GM18505 (cell line): Measurements from ENCODE around the gene LCN9.
"Not testable (repeated sequence)": the region's sequence is repeated elsewhere in the genome, so short reads cannot be mapped to it uniquely, and the experiment has no call there.

ENCODE experiments used
- ATAC-seq: cut with Tn5 transposase; IDR thresholded peaks from one replicate; pipeline ENCODE4 v1.9.1; 2021; ENCODE audit not compliant: unreplicated experiment
- POLR2A ChIP-seq: IDR thresholded peaks from 4 replicates; pipeline ENCODE4 v1.6.1; 2011; ENCODE audit warnings: borderline replicate concordance; ENCODE audit not compliant: insufficient read depth, insufficient read length; ENCODE audit errors: extremely low read depth

LCN9 gene

DNA sequence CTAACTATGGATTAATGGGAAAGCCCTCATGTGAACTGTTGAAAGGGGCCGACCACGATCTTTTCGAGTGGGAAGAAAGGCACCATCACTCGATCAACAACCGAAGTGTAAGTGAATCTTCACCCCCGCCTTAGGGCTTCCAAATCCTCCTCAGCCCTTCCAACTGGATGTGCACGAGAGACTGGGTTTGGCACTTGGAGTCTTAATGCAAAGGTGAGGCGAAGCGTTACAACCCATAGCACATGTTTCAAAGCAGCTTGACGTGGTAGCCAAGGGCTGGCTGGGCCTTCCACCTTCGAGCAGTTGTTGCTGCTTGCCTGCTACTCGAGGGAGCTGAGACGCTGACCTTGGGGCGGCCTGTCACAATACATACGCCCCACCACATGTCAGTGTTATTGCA lies 5.7 kb upstream of the LCN9 start:
- ATAC-seq = no peak
- no peak for TF ChIP-seq POLR2A

DNA sequence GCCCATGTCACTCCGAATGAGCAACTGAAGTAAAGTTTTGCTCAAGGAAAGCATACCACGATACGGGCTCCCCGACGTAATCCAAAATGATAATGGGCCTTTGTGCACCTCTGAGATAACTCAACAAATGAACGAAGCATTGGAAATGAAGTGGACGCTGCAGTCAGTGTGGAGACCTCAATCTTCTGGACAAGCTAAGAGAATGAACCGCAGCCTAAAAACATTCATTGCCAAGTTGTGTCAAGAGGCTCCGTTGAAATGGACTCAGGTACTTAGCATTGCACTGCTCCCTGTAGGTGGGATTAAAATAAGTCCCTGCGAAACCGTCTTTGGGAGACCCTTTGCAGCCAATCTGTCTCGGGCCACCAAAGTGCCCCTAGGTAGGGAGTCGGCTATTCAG lies 3.9 kb upstream of the LCN9 start:
- ATAC-seq = no peak
- no peak for TF ChIP-seq POLR2A

DNA sequence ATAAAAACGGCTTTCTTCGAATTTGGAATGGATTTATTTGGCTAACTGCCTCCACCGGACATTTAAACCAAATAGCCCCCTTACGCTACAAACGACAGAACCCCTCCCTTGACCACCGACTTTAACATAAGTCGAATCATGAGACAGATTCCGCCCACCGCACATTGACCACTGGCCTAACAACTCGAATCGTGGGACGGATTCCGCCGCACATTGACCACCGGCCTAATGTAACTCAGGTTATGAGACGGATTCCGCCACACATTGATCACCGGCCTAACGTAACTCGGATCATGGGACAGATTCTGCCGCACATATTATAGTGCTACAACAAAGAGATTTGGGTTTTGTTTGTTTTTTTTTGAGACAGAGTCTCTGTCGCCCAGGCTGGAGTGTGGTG lies 2.7 kb upstream of the LCN9 start:
- no peak for ATAC-seq
- TF ChIP-seq POLR2A = no peak

DNA sequence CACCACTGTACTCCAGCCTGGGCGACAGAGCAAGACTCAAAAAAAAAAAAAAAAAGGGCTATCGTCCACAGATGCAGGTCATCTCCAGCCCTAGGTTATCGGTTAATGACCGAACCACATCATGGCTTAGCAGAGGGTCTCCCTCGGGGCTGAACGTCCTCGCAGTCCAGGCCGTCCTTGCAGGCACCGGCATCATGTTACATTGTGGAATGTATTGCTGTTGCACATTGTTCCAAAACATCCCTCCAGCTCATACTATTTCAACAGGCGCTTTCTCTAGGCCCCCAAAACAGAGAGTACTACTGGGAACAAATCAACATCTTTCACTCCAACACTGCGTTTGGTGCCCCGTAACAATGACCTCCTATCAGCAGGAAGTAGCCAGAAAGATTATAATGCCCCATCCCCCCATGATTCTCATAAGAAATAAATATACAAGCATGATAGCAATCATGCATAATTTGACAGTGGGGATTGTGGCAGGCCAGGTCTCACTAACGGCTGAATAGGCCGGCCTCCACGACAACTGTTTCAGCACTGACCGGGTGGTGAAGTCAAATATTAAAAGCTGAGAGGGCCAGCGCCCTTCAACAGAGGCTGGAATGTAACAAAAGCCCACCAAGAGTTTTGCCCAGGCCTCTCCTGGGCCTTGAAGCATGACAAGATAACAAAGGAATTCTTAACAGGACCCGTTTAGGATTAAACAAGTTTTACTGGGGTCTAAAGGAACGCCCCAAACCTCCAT lies 1.1 kb upstream of the LCN9 start:
- ATAC-seq = no peak
- no peak for TF ChIP-seq POLR2A

DNA sequence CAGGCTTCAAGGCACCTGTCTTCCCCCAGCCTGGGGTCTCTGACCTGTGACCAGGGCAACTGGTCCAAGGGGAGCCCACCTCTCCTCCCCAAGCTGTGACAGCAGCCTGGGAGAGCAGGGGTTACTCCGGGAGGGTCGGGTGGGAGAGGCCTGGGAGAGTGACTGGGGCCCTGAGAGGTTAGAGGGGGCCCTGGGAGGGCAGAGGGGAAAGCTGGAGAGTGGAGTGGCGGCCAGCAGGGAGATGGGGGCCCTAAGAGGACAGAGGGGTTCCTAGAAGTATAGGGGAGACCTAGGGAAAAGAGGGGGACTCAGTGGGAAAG lies 302 bp downstream of the LCN9 start:
- no peak for ATAC-seq

DNA sequence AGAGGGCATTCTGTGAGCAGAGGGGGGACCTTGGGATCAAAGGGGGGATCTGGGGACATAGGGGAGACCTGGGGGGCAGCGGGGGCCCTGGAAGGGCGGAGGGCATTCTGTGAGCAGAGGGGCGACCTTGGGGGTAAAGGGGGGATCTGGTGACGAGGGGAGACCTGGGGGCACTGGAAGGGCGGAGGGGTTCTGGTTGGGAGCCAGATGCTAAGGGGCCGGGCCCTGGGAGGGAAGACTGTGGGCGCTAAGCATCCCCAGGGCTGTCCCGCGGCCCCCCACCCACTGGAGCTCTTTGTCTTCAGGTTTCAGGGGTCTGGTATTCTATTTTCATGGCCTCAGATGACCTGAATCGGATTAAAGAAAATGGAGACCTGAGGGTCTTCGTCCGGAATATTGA lies 748 bp downstream of the LCN9 start:
- ATAC-seq = no peak
- TF ChIP-seq POLR2A = no peak

More for the DNA sequence above, 302 bp downstream of the LCN9 start:
- TF ChIP-seq POLR2A = no peak

DNA sequence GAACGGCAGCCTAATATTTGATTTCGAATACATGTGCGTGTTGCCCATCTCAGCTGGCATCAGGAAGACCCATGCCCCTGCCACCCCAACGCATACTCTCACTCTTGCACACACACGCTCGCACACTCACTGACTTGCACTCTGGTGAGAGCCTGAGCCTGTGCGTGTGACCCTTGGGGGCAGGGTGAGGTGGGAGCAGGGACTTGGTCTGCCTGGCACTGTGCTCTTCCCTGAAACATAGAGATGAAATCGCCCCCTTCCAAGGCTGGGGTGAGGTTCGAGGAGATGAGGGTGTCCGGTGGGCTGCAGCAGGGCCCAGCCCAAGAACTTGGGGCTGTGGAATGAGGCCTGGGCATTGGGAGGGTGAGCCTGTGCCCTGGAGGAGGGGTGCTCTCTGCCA lies 1.2 kb downstream of the LCN9 start:
- ATAC-seq = no peak
- no peak for TF ChIP-seq POLR2A

DNA sequence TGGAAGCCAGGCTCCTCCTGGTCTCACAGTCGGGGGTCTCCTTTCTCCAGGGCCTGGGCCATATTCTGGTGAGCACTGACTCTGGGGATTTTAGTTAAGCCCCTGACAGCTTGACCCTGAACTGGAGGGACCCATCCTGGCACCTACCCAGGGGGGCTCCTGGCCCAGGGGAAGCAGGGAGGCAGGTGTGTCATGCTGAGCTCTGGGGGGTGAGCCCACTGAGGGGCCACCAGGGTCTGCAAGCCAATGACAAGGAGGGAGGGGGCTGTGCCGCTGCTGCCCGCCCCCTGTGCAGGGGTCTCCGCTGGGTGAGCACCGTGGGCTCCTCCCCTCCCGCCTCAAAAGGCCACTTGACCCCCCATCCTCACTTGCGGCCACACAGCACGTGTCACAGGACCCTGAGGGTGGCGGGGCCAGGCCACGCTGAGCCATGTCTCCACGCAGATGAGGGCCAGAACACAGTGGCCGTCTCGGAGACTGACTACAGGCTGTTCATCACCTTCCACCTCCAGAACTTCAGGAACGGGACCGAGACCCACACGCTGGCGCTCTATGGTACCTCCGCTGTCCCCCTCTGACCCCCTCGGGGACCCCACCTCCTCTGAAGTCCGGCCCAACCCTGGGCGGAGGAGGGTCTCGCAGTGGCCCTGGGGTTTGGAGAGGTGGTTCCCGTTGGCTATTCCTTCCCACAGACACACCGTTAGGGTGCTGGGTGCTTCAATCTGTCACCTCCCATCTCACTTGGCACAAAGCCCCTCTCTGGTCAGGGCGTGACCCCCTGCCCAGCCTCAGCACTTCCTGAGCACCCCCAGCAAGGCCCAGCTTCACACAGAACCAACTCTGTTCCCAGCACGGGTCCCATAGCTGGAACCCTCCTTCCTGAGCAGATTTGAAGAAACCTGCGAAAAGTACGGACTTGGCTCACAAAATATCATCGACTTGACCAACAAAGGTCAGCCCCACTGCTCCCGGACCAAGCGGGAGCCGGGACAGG lies 2.0 kb downstream of the LCN9 start:
- no peak for ATAC-seq
- no peak for TF ChIP-seq POLR2A

DNA sequence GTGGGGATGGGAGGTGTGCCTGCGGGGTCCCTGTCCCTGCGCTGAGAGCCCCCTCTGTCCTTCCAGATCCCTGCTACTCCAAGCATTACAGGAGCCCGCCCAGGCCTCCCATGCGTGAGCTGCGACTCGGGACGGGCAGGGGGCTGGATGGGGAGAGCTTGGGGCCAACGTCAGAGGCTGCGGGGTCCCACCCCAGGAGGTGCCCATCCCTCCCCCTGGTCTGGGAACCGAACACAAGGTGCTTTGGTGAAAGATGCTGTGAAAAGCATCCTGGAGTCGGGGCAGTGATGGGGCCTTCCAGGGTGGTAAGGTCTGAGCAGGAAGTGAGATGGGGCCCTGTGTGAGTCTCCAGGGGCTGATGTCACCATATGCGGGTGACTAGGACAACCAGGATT lies 2.7 kb downstream of the LCN9 start:
- no peak for TF ChIP-seq POLR2A
- ATAC-seq = no peak

DNA sequence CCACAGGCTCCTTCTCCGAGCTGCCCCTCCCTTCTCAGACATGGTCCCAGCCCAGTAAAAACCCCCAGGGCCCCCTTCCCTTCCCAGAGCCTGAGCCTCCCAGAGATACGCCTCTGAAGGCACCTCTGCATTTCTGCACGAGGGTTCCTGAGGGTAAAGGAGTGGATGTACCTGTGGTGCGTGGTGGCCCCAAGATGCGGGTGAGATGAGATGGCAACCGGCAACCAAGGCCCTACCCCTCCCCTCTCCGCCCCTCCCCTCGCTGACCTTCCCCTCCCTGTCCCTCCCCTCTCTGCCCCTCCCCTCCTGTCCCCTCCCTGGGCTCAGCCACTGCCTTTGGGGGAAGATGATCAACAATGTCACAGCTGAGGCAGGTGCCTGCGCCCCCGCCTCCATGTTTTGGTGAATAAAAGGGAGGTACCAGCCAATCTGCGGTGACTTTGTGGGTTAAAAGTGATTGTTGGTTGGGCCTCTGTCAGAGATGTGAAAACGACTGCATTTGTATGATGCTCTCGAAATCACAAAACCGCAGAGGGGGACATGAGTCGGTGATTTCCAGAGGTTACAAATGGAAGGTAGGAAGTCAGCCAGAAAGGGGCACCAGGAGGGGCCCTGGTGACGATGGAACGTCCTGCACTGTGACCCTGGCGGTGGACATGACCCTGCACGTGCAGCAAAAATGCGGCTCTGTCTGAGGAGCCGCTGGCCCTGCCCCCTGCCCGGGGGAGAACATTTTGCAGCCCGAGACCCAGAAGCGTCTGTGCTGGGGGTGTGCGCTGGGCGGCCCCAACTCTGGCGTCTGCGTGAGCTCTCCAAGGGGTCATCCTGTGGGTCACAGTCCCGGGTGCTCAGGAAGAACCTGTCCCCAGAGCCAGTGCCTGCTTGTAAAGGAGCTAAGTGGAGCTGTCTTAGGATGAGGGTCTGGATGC lies 3.7 kb downstream of the LCN9 start:
- TF ChIP-seq POLR2A = no peak
- ATAC-seq = no peak

DNA sequence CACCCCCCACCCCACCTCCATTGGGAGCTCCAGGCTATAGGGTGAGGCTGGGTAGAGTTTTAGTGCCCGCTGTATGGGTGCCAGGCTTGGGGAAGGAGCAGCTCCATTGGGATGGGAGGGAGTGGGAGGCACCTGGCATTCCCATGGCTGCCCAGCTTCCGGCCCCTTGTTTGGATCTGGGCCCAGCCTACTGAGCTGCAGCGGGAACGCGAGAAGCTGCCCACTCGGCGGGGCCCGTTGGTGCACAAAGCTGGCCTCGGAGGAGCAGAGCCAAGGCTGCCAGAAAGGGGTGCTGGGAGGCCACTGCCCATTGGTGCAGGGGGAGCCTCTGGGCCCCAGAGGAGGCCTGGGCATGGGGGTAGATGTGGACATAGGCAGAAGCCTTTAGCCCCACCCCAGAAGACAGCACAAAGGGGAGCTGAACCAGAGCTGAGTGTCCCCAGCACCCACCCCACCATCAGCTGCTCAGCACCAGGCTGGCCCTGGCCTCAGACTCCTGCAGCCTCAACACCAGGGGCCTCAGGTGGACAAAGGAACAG lies 4.4 kb downstream of the LCN9 start:
- no peak for ATAC-seq
- no peak for TF ChIP-seq POLR2A

DNA sequence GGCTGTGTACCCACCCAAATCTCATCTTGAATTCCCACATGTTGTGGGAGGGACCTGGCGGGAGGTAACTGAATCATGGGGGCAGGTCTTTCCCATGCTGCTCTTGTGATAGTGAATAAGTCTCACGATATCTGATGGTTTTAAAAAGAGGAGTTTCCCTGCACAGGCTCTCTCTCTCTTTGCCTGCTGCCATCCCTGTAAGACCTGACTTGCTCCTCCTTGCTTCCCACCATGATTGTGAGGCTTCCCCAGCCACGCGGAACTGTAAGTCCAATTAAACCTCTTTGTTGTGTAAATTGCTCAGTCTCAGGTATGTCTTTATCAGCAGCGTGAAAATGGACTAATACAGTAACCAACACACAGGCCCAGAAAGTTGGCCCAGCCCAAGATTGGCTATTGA lies 5.9 kb downstream of the LCN9 start:
- not testable (repeated sequence) for ATAC-seq
